T-helper 2 cell treated with Interferon-gamma antibody and Interleukin-4, amounts not matched to agents 5 μg/mL and 100 μg/mL, for 36 hours (primary cell): ENCODE results near the gene CYCS.
"Not testable (repeated sequence)": the region's sequence is repeated elsewhere in the genome, so short reads cannot be mapped to it uniquely, and the experiment has no call there.

Experiments used
- DNase-seq: peaks from one replicate; pipeline ENCODE4 v3.0.0; 2021; ENCODE audit warnings: low spot score
- H3K27ac Mint-ChIP-seq: one replicate; pipeline ENCODE4 v1.8.0; 2021; ENCODE audit warnings: mild to moderate bottlenecking, mixed read lengths
- H3K27me3 Mint-ChIP-seq: one replicate; pipeline ENCODE4 v1.8.0; 2021; ENCODE audit warnings: low read depth, mixed read lengths
- H3K36me3 Mint-ChIP-seq: one replicate; pipeline ENCODE4 v1.8.0; 2021; ENCODE audit warnings: low read depth, mixed read lengths
- H3K4me1 Mint-ChIP-seq: one replicate; pipeline ENCODE4 v1.8.0; 2021; ENCODE audit warnings: low read depth, mixed read lengths
- H3K4me3 Mint-ChIP-seq: one replicate; pipeline ENCODE4 v1.8.0; 2022; ENCODE audit warnings: mild to moderate bottlenecking, moderate library complexity, mixed read lengths
- H3K9me3 Mint-ChIP-seq: one replicate; pipeline ENCODE4 v1.8.0; 2021; ENCODE audit warnings: mixed read lengths

Gene CYCS

DNA sequence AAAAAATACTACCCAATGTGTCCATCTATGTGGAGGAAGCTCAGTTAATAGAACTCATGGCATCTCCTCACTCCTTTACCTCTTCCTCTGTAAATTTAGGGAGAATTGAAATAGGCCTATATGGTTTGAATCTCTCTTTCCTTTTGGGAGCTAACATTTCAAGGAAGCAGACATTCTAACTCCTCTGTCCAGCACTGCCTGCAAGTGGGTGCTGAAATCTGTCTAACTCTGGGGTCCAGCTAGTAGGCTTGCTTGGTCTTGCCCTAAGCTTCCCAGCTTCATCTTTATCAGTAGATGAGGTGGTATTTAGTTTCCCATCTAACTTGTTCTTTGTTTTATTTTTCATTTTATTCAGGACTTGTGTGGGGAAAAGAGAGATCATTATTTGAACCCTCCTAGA is 23.2 kb downstream of the CYCS start:
- no peak for DNase-seq
- Mint-ChIP-seq H3K9me3 (no peaks in the 10 kb centered on the region), H3K27ac (no peak overlapping the region), H3K4me1 (no peaks in the 10 kb centered on the region), H3K36me3 (no peaks in the 10 kb centered on the region), H3K4me3 (no peak overlapping the region), H3K27me3 (peaks cover 4% of the 10 kb centered on the region)

GRCh38 chr7:25098096-25099046 is 26.7 kb downstream of the CYCS start:
- DNase-seq, result peak; percentile 44
- H3K4me1 Mint-ChIP-seq, result peaks cover 6% of the 10 kb centered on the region
- no peaks in the 10 kb centered on the region for H3K9me3 Mint-ChIP-seq
- H3K36me3 Mint-ChIP-seq, result no peaks in the 10 kb centered on the region
- H3K4me3 Mint-ChIP-seq, result no peak overlapping the region
- no peak overlapping the region for H3K27ac Mint-ChIP-seq
- H3K27me3 Mint-ChIP-seq, result peaks cover 7% of the 10 kb centered on the region

GRCh38 chr7:25095516-25096345 is 29.3 kb downstream of the CYCS start:
- peaks cover 10% of the 10 kb centered on the region for H3K4me1 Mint-ChIP-seq
- no peaks in the 10 kb centered on the region for H3K9me3 Mint-ChIP-seq
- no peak for DNase-seq
- no peaks in the 10 kb centered on the region for H3K36me3 Mint-ChIP-seq
- H3K27me3 Mint-ChIP-seq, result peaks cover 7% of the 10 kb centered on the region
- H3K4me3 Mint-ChIP-seq, result no peak overlapping the region
- H3K27ac Mint-ChIP-seq, result no peak overlapping the region

- Mint-ChIP-seq H3K4me1 (peaks cover 10% of the 10 kb centered on the region), H3K9me3 (no peaks in the 10 kb centered on the region), H3K27me3 (peaks cover 5% of the 10 kb centered on the region), H3K27ac (no peak overlapping the region), H3K4me3 (no peak overlapping the region), H3K36me3 (no peaks in the 10 kb centered on the region)
- DNase-seq, result peak; percentile 69
Measured at GRCh38 chr7:25093268-25093826, 31.7 kb downstream of the CYCS start.

- Mint-ChIP-seq H3K4me1 (peaks cover 10% of the 10 kb centered on the region), H3K27ac (no peak overlapping the region), H3K27me3 (peaks cover 10% of the 10 kb centered on the region), H3K4me3 (no peak overlapping the region), H3K36me3 (no peaks in the 10 kb centered on the region), H3K9me3 (no peaks in the 10 kb centered on the region)
- DNase-seq, result no peak
Measured at GRCh38 chr7:25091779-25092178, 33.3 kb downstream of the CYCS start.

GRCh38 chr7:25091176-25091575 is 33.9 kb downstream of the CYCS start:
- no peak for DNase-seq
- Mint-ChIP-seq H3K27me3 (peaks cover 10% of the 10 kb centered on the region), H3K36me3 (no peaks in the 10 kb centered on the region), H3K4me3 (no peak overlapping the region), H3K9me3 (no peaks in the 10 kb centered on the region), H3K4me1 (peaks cover 10% of the 10 kb centered on the region), H3K27ac (no peak overlapping the region)

- Mint-ChIP-seq H3K27ac (no peak overlapping the region), H3K9me3 (no peaks in the 10 kb centered on the region), H3K4me3 (no peak overlapping the region), H3K27me3 (peaks cover 8% of the 10 kb centered on the region), H3K36me3 (no peaks in the 10 kb centered on the region), H3K4me1 (peaks cover 10% of the 10 kb centered on the region)
- no peak for DNase-seq
Measured at GRCh38 chr7:25090374-25090773, 34.7 kb downstream of the CYCS start.

DNA sequence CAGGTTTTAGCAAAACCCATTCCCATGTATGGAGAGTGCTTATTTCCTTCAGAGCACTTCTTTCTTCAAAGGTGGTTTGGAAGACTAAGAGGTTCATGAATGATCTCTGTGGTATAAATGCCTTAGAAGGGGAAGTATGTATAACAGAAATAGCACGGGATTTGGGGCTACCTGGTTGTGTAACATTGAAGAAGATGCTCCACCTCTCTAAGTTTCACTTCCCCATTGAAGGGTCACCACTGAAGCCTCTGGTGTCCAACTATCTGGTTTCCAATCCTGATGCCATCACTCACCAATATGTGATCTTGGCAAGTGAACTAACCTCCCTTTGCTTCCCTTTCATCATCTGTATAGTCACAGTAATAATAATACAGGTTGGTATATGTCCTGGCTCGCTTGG is 37.2 kb downstream of the CYCS start:
- no peak for DNase-seq
- H3K27ac Mint-ChIP-seq, result no peak overlapping the region
- peaks cover 14% of the 10 kb centered on the region for H3K27me3 Mint-ChIP-seq
- H3K4me1 Mint-ChIP-seq, result no peaks in the 10 kb centered on the region
- no peak overlapping the region for H3K4me3 Mint-ChIP-seq
- H3K36me3 Mint-ChIP-seq, result no peaks in the 10 kb centered on the region
- no peaks in the 10 kb centered on the region for H3K9me3 Mint-ChIP-seq

GRCh38 chr7:25084821-25085220 is 40.2 kb downstream of the CYCS start:
- no peak overlapping the region for H3K4me3 Mint-ChIP-seq
- no peak overlapping the region for H3K27ac Mint-ChIP-seq
- no peaks in the 10 kb centered on the region for H3K4me1 Mint-ChIP-seq
- H3K9me3 Mint-ChIP-seq, result no peaks in the 10 kb centered on the region
- peaks cover 25% of the 10 kb centered on the region for H3K27me3 Mint-ChIP-seq
- H3K36me3 Mint-ChIP-seq, result no peaks in the 10 kb centered on the region
- DNase-seq, result no peak

- Mint-ChIP-seq H3K4me3 (no peak overlapping the region), H3K9me3 (no peaks in the 10 kb centered on the region), H3K4me1 (no peaks in the 10 kb centered on the region), H3K36me3 (no peaks in the 10 kb centered on the region), H3K27me3 (peaks cover 25% of the 10 kb centered on the region), H3K27ac (no peak overlapping the region)
- DNase-seq, result no peak
Measured at GRCh38 chr7:25083201-25083600, 41.9 kb downstream of the CYCS start.

- not testable (repeated sequence) for H3K36me3 Mint-ChIP-seq, H3K9me3 Mint-ChIP-seq, H3K4me1 Mint-ChIP-seq, H3K4me3 Mint-ChIP-seq, DNase-seq, H3K27ac Mint-ChIP-seq
- peaks cover 28% of the 10 kb centered on the region for H3K27me3 Mint-ChIP-seq
Measured at GRCh38 chr7:25082041-25082440, 43.0 kb downstream of the CYCS start.

GRCh38 chr7:25077096-25077495 is 48.0 kb downstream of the CYCS start:
- H3K4me1 Mint-ChIP-seq, result peaks cover 5% of the 10 kb centered on the region
- H3K9me3 Mint-ChIP-seq, result no peaks in the 10 kb centered on the region
- H3K36me3 Mint-ChIP-seq, result no peaks in the 10 kb centered on the region
- H3K27ac Mint-ChIP-seq, result no peak overlapping the region
- no peak for DNase-seq
- H3K4me3 Mint-ChIP-seq, result no peak overlapping the region
- peaks cover 14% of the 10 kb centered on the region for H3K27me3 Mint-ChIP-seq

DNA sequence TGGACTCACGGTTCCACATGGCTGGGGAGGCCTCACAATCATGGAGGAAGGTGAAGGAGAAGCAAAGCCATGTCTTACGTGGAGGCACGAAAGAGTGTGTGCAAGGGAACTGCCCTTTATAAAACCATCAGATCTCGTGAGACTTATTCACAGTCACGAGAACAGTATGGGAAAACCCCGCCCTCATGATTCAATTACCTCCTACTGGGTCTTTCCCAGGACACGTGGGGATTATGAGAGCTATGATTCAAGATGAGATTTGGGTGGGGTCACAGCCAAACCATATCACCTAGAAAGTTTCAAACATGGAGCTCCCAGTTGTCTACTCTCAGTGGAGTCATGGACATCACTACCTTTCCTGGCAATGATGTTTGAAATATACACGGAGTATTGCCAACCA is 49.6 kb downstream of the CYCS start:
- Mint-ChIP-seq H3K9me3 (no peaks in the 10 kb centered on the region), H3K4me1 (peaks cover 5% of the 10 kb centered on the region), H3K27ac (no peak overlapping the region), H3K27me3 (peaks cover 9% of the 10 kb centered on the region), H3K4me3 (no peak overlapping the region), H3K36me3 (no peaks in the 10 kb centered on the region)
- DNase-seq, result peak; percentile 53

- no peaks in the 10 kb centered on the region for H3K36me3 Mint-ChIP-seq
- no peaks in the 10 kb centered on the region for H3K9me3 Mint-ChIP-seq
- H3K4me3 Mint-ChIP-seq, result no peak overlapping the region
- DNase-seq, result no peak
- peaks cover 8% of the 10 kb centered on the region for H3K27me3 Mint-ChIP-seq
- peaks cover 17% of the 10 kb centered on the region for H3K4me1 Mint-ChIP-seq
- H3K27ac Mint-ChIP-seq, result no peak overlapping the region
Measured at GRCh38 chr7:25073451-25073850, 51.6 kb downstream of the CYCS start.
